Osteoblast (primary cell): Measurements from ENCODE around the gene ID3. TPM values are rescaled to one million over a fixed set of nuclear protein-coding genes. Genes with fewer than 3 reads are reported as not detected.

Experiments used
- DNase-seq: peaks from one replicate; pipeline ENCODE4 v3.0.0; 2011; ENCODE audit warnings: low spot score, mixed read lengths; ENCODE audit not compliant: insufficient read length; ENCODE audit errors: missing footprints
- H2AFZ ChIP-seq: 2 replicates; pipeline ENCODE4 v1.6.0; 2011; ENCODE audit warnings: mild to moderate bottlenecking, low read length
- H3K27ac ChIP-seq: 2 replicates; pipeline ENCODE4 v1.5.1; 2011; ENCODE audit warnings: mild to moderate bottlenecking, low read depth, low read length, moderate library complexity
- H3K27me3 ChIP-seq: 2 replicates; pipeline ENCODE4 v1.6.0; 2012; ENCODE audit warnings: mild to moderate bottlenecking, control low read depth, inconsistent platforms, low read length, moderate library complexity; ENCODE audit not compliant: insufficient read depth
- H3K36me3 ChIP-seq: 2 replicates; pipeline ENCODE4 v1.5.1; 2011; ENCODE audit warnings: mild to moderate bottlenecking, low read length, control low read depth, moderate library complexity; ENCODE audit not compliant: insufficient read depth
- H3K4me1 ChIP-seq: 2 replicates; pipeline ENCODE4 v1.5.1; 2011; ENCODE audit warnings: mild to moderate bottlenecking, low read length, control low read depth, moderate library complexity; ENCODE audit not compliant: insufficient read depth
- H3K4me2 ChIP-seq: 2 replicates; pipeline ENCODE4 v1.6.0; 2011; ENCODE audit warnings: mild to moderate bottlenecking, low read length; ENCODE audit not compliant: insufficient read depth
- H3K4me3 ChIP-seq: fragments of 200-600 bp; sonication (generic); 3 replicates; pipeline ENCODE4 v1.5.1; 2012; ENCODE audit warnings: mild to moderate bottlenecking, low read length, inconsistent platforms; ENCODE audit not compliant: insufficient read depth
- H3K79me2 ChIP-seq: 2 replicates; pipeline ENCODE4 v1.6.0; 2012; ENCODE audit warnings: mild to moderate bottlenecking, low read length, control low read depth, inconsistent platforms; ENCODE audit not compliant: insufficient read depth
- H3K9me3 ChIP-seq: 2 replicates; pipeline ENCODE4 v1.5.1; 2011; ENCODE audit warnings: low read depth, low read length, control low read depth
- H4K20me1 ChIP-seq: 2 replicates; pipeline ENCODE4 v1.6.0; 2012; ENCODE audit warnings: mild to moderate bottlenecking, low read length, control low read depth; ENCODE audit not compliant: insufficient read depth
- CTCF ChIP-seq: IDR thresholded peaks from 2 replicates; pipeline ENCODE4 v1.5.1; 2011; ENCODE audit warnings: mild to moderate bottlenecking, low read depth, low read length, moderate library complexity; ENCODE audit errors: extremely low read depth
- total RNA-seq: library from RNA; depleted of rRNA; stranded (reverse); fragments of >200 nt; gene quantifications from 2 replicates; pipeline ENCODE4 v1.2.3, GENCODE V29; 2012

Gene ID3
- total RNA-seq, 1 donor = 240 TPM

- TF ChIP-seq CTCF = no peak
- no peaks in the 10 kb centered on the region for H3K27me3 ChIP-seq
- DNase-seq = no peak
- H4K20me1 ChIP-seq = no peaks in the 10 kb centered on the region
- H3K36me3 ChIP-seq = no peaks in the 10 kb centered on the region
- no peak overlapping the region for H3K4me2 ChIP-seq
- H3K9me3 ChIP-seq = no peaks in the 10 kb centered on the region
- no peak overlapping the region for H2AFZ ChIP-seq
- H3K27ac ChIP-seq = no peak overlapping the region
- H3K4me1 ChIP-seq = peaks cover 10% of the 10 kb centered on the region
- H3K4me3 ChIP-seq = no peak overlapping the region
- H3K79me2 ChIP-seq = no peaks in the 10 kb centered on the region
These were observed 33.6 kb downstream of the ID3 start for GRCh38 chr1:23525558-23526250.

DNA sequence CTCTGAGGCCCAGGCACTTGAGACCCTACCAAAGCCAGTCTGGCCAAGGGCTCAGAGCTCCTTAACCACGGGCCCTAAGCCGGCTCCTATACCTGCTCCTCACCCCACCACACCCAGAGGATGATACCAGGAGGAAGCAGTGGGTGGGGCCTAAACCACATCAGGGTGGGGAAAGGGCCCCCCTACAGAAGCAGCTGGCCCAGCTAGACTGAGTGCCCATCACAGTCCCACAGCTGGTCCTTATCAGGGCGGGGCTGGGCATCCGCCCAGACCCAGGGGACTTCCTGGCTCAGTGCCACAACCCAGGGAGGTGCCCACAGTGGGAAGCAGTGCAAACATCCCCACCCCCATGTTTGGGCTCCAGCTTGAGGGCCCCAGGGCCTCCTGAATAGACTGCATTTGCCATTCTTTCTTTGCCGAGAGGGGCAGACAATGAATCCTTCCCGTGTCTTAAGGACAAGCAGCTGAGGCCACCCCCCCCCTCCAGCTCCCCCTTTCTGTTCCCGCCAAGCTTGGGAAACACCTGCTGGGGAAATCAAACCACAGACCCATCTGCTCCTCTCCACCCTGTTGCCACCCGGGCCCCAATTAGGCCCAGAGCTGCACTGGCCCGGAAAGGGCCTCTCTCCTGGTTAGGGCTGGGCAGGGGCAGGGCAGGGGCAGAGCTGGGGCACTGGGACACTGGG lies 34.4 kb downstream of the ID3 start:
- Histone ChIP-seq H3K9me3 (no peaks in the 10 kb centered on the region), H3K36me3 (no peaks in the 10 kb centered on the region), H3K27ac (no peak overlapping the region), H3K27me3 (no peaks in the 10 kb centered on the region), H3K4me2 (no peak overlapping the region), H3K4me3 (no peak overlapping the region), H3K79me2 (no peaks in the 10 kb centered on the region), H3K4me1 (peaks cover 6% of the 10 kb centered on the region), H2AFZ (no peak overlapping the region), H4K20me1 (no peaks in the 10 kb centered on the region)
- DNase-seq = peak; percentile 69
- TF ChIP-seq CTCF = no peak

- Histone ChIP-seq H4K20me1 (no peaks in the 10 kb centered on the region), H3K27me3 (no peaks in the 10 kb centered on the region), H3K36me3 (no peaks in the 10 kb centered on the region), H2AFZ (no peak overlapping the region), H3K4me1 (peaks cover 6% of the 10 kb centered on the region), H3K9me3 (no peaks in the 10 kb centered on the region), H3K79me2 (no peaks in the 10 kb centered on the region), H3K4me2 (no peak overlapping the region), H3K27ac (no peak overlapping the region), H3K4me3 (no peak overlapping the region)
- no peak for DNase-seq
- TF ChIP-seq CTCF = no peak
These were observed 35.1 kb downstream of the ID3 start for GRCh38 chr1:23524163-23524562.

DNA sequence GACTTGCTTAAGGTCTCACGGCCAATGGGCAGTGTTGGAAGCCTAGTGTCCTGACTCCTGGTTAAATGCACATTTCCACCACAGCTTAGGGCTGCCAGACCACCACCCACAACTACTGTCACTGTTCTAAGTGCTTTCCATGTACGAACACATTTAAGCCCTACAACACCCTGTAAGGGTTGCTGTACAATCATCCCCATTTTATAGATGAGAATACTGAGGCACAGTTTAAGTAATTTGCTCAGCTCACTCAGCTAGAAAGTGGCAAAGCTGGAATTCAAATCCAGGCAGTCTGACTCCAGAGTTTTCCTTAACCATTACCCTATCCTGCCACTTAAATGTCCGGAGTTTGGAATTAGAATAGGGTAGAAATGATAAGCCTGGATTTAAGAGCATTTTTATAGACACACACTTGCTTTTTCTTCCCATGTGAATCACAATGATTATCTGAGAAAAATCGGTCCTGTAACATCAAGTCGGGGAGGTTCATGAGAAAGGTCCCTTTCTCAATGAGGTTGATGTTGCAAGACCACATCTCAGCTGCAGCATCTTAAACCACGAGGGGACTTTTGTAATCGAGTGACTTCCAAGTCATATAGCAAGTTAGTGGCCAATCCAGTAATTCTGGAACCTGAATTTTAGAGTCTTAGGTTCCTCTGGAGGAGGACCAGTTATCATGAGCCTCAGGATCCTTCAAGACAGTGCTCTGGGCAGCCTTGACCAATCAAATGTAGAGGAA lies 36.9 kb downstream of the ID3 start:
- Histone ChIP-seq H3K27ac (no peak overlapping the region), H3K4me1 (no peaks in the 10 kb centered on the region), H3K4me2 (no peak overlapping the region), H3K79me2 (no peaks in the 10 kb centered on the region), H3K36me3 (no peaks in the 10 kb centered on the region), H3K27me3 (no peaks in the 10 kb centered on the region), H2AFZ (no peak overlapping the region), H4K20me1 (no peaks in the 10 kb centered on the region), H3K4me3 (no peak overlapping the region), H3K9me3 (no peaks in the 10 kb centered on the region)
- peak; percentile 66 for DNase-seq
- TF ChIP-seq CTCF = no peak
